Measurements from ENCODE around the gene NPTN. TPM values are rescaled to one million over a fixed set of nuclear protein-coding genes. Genes with fewer than 3 reads are reported as not detected.

The NPTN gene
- polyA plus RNA-seq, 1 donor (not counting 4 experiments of a cell fraction or from before 2014, with no cell fraction given) = 223 TPM

DNA sequence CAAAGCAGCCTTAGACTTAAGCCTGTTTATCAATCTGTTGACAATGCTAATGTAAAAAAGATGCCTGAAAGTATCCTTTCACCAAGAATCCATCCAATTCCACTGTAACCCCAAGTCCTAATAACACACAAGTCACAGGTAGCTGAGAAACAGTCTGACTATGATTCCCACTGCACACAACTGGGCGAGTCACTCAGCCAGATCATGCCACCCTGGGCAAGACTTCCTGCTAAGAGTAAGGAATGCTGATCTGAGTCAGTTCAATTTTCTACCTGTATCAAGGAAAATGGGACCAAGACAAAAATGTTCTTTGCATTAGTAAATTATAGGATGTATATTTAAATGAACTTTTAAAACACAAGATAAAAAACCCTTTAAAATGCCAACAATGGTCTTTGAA is 33.3 kb downstream of the NPTN start:
- dilution Hi-C loops (cut with MboI; ENCODE audit: extremely low pct_ligation_motif_present, low sequenced_read_pairs) = loop anchor here (25.0 kb wide), 1 partner anchor 87 kb away; the partner anchor contains the start of gene CD276
- H3K9me3 ChIP-seq (ENCODE audit: control insufficient read depth, low read depth, low read length) = no peaks in the 10 kb centered on the region
- H3K9ac ChIP-seq (ENCODE audit: control insufficient read depth, extremely low read depth, insufficient read depth, low read length) = peak overlapping the region; percentile 10
- DNase-seq (ENCODE audit: low read depth, low spot score) (no peak), FAIRE-seq (peak; percentile 84)
- H3K36me3 ChIP-seq (ENCODE audit: control insufficient read depth in 2 of 2, extremely low read depth in 1 of 2, insufficient read depth in 2 of 2, low read length in 2 of 2) = peaks cover 1 to 8% of the 10 kb centered on the region in 2 experiments
- no peak overlapping the region for H2AFZ ChIP-seq (ENCODE audit: control insufficient read depth, low read length)
- peaks cover 60% of the 10 kb centered on the region for H3K4me1 ChIP-seq (ENCODE audit: control insufficient read depth, extremely low read depth, insufficient read depth, low read length)
- peak overlapping the region; percentile 68 for H3K27ac ChIP-seq (ENCODE audit: control insufficient read depth, insufficient read depth, low read length)
- H3K4me3 ChIP-seq (ENCODE audit: control insufficient read depth in 2 of 3, extremely low read depth in 1 of 3, insufficient read depth in 2 of 3, low read depth in 1 of 3, low read length in 3 of 3) = no peak overlapping the region
- H3K79me2 ChIP-seq (ENCODE audit: control insufficient read depth, insufficient read depth, low read length) = peaks cover 99% of the 10 kb centered on the region
- TF ChIP-seq EZH2 (IDR thresholded peaks at IDR 0.05; ENCODE audit: low read length) = no peak
- peak overlapping the region; percentile 60 for H3K4me2 ChIP-seq (ENCODE audit: control insufficient read depth, extremely low read depth, insufficient read depth, low read depth, low read length)
- no peaks in the 10 kb centered on the region for H3K27me3 ChIP-seq (ENCODE audit: control insufficient read depth, extremely low read depth, insufficient read depth, low read length)
- H3K9me1 ChIP-seq (ENCODE audit: control insufficient read depth, extremely low read depth, insufficient read depth, low read length) = peaks cover 9% of the 10 kb centered on the region
- H4K20me1 ChIP-seq (ENCODE audit: control insufficient read depth, extremely low read depth, insufficient read depth, low read length) = peaks cover 17% of the 10 kb centered on the region

DNA sequence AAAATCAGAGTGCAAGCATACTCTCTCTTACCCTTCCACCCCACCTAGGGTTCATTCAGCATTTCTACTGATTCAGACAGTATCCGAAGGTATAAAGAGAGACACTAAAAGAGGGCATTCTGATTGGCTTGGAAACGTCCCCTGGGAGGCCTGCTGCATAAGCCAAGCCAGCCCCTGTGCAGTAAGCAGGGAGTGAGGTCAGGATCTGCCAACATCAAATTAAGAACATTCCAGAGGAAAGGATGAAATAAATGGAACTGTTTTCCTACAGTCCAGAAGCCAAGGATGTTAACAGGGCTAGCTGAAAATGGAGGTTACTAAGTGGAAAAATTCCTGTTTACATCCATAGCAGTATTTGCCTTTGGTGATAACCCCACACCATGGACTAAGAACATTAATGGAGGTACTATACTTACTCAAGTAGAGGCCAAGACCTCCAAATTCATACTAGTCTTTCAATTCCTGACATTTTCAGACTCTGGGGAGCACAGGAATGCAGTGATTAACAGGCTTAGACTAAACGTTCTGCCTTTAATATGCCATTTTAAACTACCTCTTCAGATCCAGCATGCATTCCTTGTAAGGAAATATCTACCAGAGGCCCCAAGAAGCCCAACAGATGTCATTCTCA is 34.5 kb downstream of the NPTN start:
- no peaks in the 10 kb centered on the region for H3K9me3 ChIP-seq (ENCODE audit: control insufficient read depth, low read depth, low read length)
- H4K20me1 ChIP-seq (ENCODE audit: control insufficient read depth, extremely low read depth, insufficient read depth, low read length) = peaks cover 17% of the 10 kb centered on the region
- H2AFZ ChIP-seq (ENCODE audit: control insufficient read depth, low read length) = no peak overlapping the region
- H3K9me1 ChIP-seq (ENCODE audit: control insufficient read depth, extremely low read depth, insufficient read depth, low read length) = peaks cover 9% of the 10 kb centered on the region
- H3K27ac ChIP-seq (ENCODE audit: control insufficient read depth, insufficient read depth, low read length) = no peak overlapping the region
- H3K4me3 ChIP-seq (ENCODE audit: control insufficient read depth in 2 of 3, extremely low read depth in 1 of 3, insufficient read depth in 2 of 3, low read depth in 1 of 3, low read length in 3 of 3) = no peak overlapping the region
- H3K4me2 ChIP-seq (ENCODE audit: control insufficient read depth, extremely low read depth, insufficient read depth, low read depth, low read length) = no peak overlapping the region
- FAIRE-seq (no peak), DNase-seq (ENCODE audit: low read depth, low spot score) (no peak)
- dilution Hi-C loops (cut with MboI; ENCODE audit: extremely low pct_ligation_motif_present, low sequenced_read_pairs) = loop anchor here (25.0 kb wide), 1 partner anchor 89 kb away; the partner anchor contains the start of gene CD276
- no peak overlapping the region for H3K9ac ChIP-seq (ENCODE audit: control insufficient read depth, extremely low read depth, insufficient read depth, low read length)
- H3K79me2 ChIP-seq (ENCODE audit: control insufficient read depth, insufficient read depth, low read length) = peaks cover 98% of the 10 kb centered on the region
- TF ChIP-seq, protein P1, sequence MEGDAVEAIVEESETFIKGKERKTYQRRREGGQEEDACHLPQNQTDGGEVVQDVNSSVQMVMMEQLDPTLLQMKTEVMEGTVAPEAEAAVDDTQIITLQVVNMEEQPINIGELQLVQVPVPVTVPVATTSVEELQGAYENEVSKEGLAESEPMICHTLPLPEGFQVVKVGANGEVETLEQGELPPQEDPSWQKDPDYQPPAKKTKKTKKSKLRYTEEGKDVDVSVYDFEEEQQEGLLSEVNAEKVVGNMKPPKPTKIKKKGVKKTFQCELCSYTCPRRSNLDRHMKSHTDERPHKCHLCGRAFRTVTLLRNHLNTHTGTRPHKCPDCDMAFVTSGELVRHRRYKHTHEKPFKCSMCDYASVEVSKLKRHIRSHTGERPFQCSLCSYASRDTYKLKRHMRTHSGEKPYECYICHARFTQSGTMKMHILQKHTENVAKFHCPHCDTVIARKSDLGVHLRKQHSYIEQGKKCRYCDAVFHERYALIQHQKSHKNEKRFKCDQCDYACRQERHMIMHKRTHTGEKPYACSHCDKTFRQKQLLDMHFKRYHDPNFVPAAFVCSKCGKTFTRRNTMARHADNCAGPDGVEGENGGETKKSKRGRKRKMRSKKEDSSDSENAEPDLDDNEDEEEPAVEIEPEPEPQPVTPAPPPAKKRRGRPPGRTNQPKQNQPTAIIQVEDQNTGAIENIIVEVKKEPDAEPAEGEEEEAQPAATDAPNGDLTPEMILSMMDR (optimal IDR thresholded peaks at IDR 0.05 in 1 of 3, IDR thresholded peaks at IDR 0.05 in 1 of 3, conservative IDR thresholded peaks at IDR 0.05 in 1 of 3; ENCODE audit: extremely low read depth in 1 of 3, insufficient read depth in 2 of 3, low read length in 3 of 3) = no peak
- H3K36me3 ChIP-seq (ENCODE audit: control insufficient read depth in 2 of 2, extremely low read depth in 1 of 2, insufficient read depth in 2 of 2, low read length in 2 of 2) = peaks cover 5 to 8% of the 10 kb centered on the region in 2 experiments
- no peaks in the 10 kb centered on the region for H3K27me3 ChIP-seq (ENCODE audit: control insufficient read depth, extremely low read depth, insufficient read depth, low read length)
- H3K4me1 ChIP-seq (ENCODE audit: control insufficient read depth, extremely low read depth, insufficient read depth, low read length) = peaks cover 60% of the 10 kb centered on the region

Data from keratinocyte (primary cell).